GM12892 (cell line): Measurements from ENCODE around the gene INTS3.

ENCODE experiments used
- POLR2A ChIP-seq: IDR thresholded peaks from 2 replicates; pipeline ENCODE4 v1.6.1; 2011; ENCODE audit warnings: low read depth, low read length, control low read depth
- POLR2AphosphoS5 ChIP-seq: IDR thresholded peaks from 2 replicates; pipeline ENCODE4 v1.6.1; 2011; ENCODE audit warnings: low read depth, low read length, control low read depth
- TAF1 ChIP-seq: IDR thresholded peaks from 2 replicates; pipeline ENCODE4 v1.6.1; 2011; ENCODE audit warnings: low read depth, mild to moderate bottlenecking, control low read depth, low read length, borderline replicate concordance

GRCh38 chr1:153767519-153767918, 39.7 kb downstream of the INTS3 start:
- TF ChIP-seq TAF1 (no peak), POLR2A (no peak), POLR2AphosphoS5 (no peak)
